Peyer's patch (tissue), 4 donors: ENCODE measurements around the gene DRG2.

Experiments used
- CTCF ChIP-seq, 6 experiments: fragments of 450-650 bp in 4 of 6; fragments of 200-600 bp in 2 of 6; sonication (generic) in 1 of 6; IDR thresholded peaks; one replicate each; pipeline ENCODE4 v1.5.1; 2017 to 2019; ENCODE audit warnings: antibody characterized with exemption in 6 of 6, mild to moderate bottlenecking in 3 of 6, moderate library complexity in 1 of 6
- POLR2A ChIP-seq, 2 donors: fragments of 450-650 bp; IDR thresholded peaks; one replicate each; pipeline ENCODE4 v1.5.1; 2017; ENCODE audit warnings: antibody characterized with exemption in 2 of 2, mild to moderate bottlenecking in 2 of 2, moderate library complexity in 2 of 2

- TF ChIP-seq CTCF (IDR thresholded peaks at IDR 0.05) (peak in 4 of 6 experiments; percentile 13 to 31 (median 26)), POLR2A (IDR thresholded peaks at IDR 0.05) (no peak)
Measured at GRCh38 chr17:18043491-18043890, 44.3 kb upstream of the DRG2 start.
